ENCODE measurements around the gene SETD2.

SETD2 gene

DNA sequence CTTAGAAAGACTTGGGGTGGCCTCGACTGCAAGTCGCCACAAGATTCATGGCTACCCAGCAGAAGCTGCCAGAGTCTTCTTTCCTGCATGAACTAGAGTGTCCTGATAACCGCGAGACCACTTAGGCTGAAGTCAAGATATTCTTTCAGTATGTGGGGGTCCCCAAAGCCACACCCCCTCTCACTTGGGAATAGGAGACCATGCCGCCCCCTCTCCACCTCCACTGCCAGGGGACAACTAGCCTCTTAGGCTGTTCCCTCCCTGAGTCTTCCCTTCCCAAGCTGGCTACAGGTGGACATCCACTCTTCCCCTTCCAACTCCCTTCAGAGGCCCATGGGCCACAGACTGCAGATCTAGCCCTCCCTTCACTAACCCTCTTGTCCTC, 186.1 kb downstream of the SETD2 start:
- DNase-seq, result no peak
- Mint-ChIP-seq H3K27me3 (ENCODE audit: low read depth, poor library complexity) (peaks cover 31% of the 10 kb centered on the region), H3K27ac (peak overlapping the region; percentile 88), H3K9me3 (no peaks in the 10 kb centered on the region), H3K4me3 (peak overlapping the region; percentile 99), H3K36me3 (ENCODE audit: low read depth) (peaks cover 16% of the 10 kb centered on the region), H3K4me1 (peaks cover 56% of the 10 kb centered on the region)
- TF ChIP-seq, protein P1, sequence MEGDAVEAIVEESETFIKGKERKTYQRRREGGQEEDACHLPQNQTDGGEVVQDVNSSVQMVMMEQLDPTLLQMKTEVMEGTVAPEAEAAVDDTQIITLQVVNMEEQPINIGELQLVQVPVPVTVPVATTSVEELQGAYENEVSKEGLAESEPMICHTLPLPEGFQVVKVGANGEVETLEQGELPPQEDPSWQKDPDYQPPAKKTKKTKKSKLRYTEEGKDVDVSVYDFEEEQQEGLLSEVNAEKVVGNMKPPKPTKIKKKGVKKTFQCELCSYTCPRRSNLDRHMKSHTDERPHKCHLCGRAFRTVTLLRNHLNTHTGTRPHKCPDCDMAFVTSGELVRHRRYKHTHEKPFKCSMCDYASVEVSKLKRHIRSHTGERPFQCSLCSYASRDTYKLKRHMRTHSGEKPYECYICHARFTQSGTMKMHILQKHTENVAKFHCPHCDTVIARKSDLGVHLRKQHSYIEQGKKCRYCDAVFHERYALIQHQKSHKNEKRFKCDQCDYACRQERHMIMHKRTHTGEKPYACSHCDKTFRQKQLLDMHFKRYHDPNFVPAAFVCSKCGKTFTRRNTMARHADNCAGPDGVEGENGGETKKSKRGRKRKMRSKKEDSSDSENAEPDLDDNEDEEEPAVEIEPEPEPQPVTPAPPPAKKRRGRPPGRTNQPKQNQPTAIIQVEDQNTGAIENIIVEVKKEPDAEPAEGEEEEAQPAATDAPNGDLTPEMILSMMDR (IDR thresholded peaks at IDR 0.05), result no peak

DNA sequence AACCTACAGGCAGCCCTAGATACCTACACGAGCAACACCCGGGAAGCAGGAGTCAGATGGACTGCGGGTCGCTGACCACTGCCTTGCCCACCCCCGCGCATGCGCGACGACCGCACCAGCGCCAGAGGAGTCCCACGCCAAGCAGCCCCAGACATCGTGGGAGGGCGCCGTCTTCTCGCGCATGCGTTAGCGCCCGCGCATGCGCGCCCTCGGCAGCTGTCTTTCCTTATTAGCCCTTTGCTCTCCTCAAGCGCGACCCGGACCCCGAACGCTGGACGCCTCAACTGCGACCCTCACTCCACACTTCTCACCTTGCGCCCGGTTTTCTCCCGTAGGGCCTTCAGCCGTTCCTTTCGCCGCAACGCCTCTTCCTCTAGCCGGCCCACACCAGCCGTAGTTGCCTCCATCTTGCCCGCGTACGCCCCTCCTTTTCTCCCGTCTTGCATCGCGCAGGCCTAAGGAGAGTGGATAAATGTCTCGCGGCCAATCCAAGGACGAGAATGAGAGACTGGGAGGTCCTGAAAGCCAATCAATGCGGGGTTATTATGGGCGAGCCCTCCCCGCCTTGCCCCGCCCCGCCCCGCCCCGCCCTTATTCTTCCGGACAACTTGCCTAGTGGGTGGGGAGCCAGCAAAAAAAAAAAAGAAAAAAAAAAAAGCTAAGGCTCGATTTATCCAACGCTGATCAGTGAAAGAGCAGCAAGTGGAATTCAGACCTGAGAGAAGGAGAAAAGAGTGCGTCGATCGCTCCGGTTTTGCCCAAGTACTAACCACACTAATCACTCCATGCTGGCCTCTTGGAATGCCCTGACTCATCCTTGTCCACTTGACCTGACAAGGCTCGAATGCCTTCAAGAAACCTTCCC, 187.4 kb downstream of the SETD2 start, which contains the start of gene CCDC12:
Gene CCDC12 (minus strand): TSS at position 420 of the 865 bp plus-strand sequence. CDS start 13 bp downstream, at position 407.
- peaks cover 28% of the 10 kb centered on the region for H3K27me3 Mint-ChIP-seq (ENCODE audit: low read depth, poor library complexity)

DNA sequence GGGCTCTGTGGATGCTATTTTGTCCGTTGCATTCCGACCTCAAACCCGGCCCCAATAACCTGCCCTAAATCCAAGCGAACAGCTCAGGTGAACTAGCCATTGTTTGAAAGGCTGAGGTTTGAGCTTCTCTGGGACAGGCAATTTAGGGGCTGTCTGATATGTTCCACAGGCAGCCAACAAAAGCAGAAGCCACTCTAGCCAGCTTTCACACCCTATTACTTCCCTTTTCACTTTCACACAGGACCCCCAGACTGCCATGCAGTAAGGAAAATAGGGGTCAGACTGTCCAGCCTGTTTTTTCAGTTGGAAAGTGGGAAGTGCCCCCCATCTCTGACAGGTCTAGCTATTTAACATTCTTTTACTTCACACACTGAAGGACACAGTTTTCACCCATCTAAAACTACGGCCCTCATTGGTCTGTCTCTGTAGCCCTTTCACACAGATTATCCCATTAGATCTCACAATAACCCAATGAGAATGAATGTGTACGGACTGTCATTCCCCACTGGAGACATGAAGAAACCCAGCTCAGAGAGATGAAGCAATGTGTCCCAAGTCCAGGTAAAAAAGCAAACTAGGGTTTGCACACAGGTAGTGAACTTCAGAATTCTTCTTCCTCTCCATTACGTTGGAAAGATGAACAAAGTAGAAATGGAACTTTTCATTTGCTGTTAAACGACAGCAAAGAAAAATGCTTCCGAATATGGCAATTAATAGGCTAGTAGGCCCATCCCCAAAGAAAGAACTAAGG, 189.3 kb downstream of the SETD2 start:
- peak overlapping the region; percentile 70 for H3K27ac Mint-ChIP-seq
- peaks cover 34% of the 10 kb centered on the region for H3K36me3 Mint-ChIP-seq (ENCODE audit: low read depth)
- peaks cover 16% of the 10 kb centered on the region for H3K27me3 Mint-ChIP-seq (ENCODE audit: low read depth, poor library complexity)
- H3K4me1 Mint-ChIP-seq, result peaks cover 54% of the 10 kb centered on the region
- H3K4me3 Mint-ChIP-seq, result peak overlapping the region; percentile 71
- no peaks in the 10 kb centered on the region for H3K9me3 Mint-ChIP-seq
- DNase-seq, result no peak
- TF ChIP-seq, protein P1 (IDR thresholded peaks at IDR 0.05), result no peak

More for the DNA sequence above, 187.4 kb downstream of the SETD2 start, which contains the start of gene CCDC12:
- DNase-seq, result peak; percentile 85
- H3K36me3 Mint-ChIP-seq (ENCODE audit: low read depth), result peaks cover 29% of the 10 kb centered on the region
- H3K27ac Mint-ChIP-seq, result peak within 1 kb of the TSS; percentile 100
- no peaks in the 10 kb centered on the region for H3K9me3 Mint-ChIP-seq
- TF ChIP-seq, protein P1 (IDR thresholded peaks at IDR 0.05), result no peak
- H3K4me3 Mint-ChIP-seq, result peak within 1 kb of the TSS; percentile 99
- H3K4me1 Mint-ChIP-seq, result peaks cover 48% of the 10 kb centered on the region

DNA sequence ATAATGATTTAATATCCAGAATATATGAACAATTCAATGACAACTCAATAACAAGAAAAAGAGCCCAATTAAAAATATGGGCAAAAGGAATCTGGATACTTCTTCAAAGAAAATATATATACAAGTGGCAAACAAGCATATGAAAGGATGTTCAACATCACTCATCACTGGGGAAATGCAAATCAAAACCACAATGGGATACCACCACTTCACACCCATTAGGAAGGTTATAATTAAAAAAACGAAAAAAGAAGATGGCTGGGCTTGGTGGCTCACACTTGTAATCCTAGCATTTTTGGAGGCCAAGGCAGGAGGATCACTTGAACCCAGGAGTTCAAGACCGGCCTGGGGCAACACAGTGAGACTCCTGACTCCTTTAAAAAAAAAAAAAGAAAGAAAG, 191.5 kb downstream of the SETD2 start:
- Mint-ChIP-seq H3K4me1 (peaks cover 39% of the 10 kb centered on the region), H3K36me3 (ENCODE audit: low read depth) (peaks cover 36% of the 10 kb centered on the region), H3K27me3 (ENCODE audit: low read depth, poor library complexity) (peaks cover 8% of the 10 kb centered on the region), H3K9me3 (no peaks in the 10 kb centered on the region), H3K27ac (no peak overlapping the region), H3K4me3 (no peak overlapping the region)
- TF ChIP-seq, protein P1 (IDR thresholded peaks at IDR 0.05), result no peak
- DNase-seq, result no peak

DNA sequence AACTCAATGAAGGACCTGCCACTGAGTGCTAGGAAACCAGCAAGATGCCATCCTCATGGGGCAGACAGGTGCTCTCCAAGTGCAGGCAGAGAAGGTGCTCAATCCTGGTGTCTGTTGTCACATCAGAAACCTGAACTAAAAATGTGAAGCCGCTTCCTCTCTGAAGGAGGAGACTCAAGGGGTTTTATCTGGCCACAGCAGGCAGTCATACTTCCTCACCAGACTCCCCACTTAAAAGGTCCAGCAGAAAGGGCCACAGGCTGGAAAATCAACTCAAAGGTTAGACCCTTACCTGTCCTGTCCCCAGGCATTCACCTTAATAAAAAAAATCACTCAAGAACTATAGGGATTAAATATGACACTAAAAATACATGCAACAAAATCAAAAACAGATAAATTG, 192.2 kb downstream of the SETD2 start:
- Mint-ChIP-seq H3K27me3 (ENCODE audit: low read depth, poor library complexity) (peaks cover 8% of the 10 kb centered on the region), H3K4me1 (peaks cover 33% of the 10 kb centered on the region), H3K27ac (peak overlapping the region; percentile 61), H3K9me3 (no peaks in the 10 kb centered on the region), H3K4me3 (no peak overlapping the region), H3K36me3 (ENCODE audit: low read depth) (peaks cover 42% of the 10 kb centered on the region)
- TF ChIP-seq, protein P1 (IDR thresholded peaks at IDR 0.05), result no peak
- no peak for DNase-seq
